Measurements from ENCODE around the gene ZNF24.

DNA sequence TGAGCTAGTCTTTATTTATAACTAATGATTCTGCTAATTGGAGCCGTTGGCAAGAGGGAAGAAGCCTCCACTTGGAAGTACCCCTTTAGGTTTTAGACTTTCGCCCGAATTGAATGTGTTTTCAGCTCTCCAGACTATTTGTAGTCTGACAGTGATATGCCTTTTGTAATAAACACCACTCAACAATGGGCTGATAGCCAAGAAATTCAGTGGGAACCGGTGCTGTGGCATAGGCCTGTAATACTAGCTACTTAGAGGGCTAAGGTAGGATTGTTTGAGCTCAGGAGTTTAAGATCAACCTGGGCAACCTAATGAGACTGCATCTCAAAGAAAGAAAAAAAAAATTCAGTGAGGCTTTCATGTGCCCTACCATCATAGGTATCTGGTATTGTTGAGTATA lies 40.6 kb downstream of the ZNF24 start:
- TF ChIP-seq, protein P1, sequence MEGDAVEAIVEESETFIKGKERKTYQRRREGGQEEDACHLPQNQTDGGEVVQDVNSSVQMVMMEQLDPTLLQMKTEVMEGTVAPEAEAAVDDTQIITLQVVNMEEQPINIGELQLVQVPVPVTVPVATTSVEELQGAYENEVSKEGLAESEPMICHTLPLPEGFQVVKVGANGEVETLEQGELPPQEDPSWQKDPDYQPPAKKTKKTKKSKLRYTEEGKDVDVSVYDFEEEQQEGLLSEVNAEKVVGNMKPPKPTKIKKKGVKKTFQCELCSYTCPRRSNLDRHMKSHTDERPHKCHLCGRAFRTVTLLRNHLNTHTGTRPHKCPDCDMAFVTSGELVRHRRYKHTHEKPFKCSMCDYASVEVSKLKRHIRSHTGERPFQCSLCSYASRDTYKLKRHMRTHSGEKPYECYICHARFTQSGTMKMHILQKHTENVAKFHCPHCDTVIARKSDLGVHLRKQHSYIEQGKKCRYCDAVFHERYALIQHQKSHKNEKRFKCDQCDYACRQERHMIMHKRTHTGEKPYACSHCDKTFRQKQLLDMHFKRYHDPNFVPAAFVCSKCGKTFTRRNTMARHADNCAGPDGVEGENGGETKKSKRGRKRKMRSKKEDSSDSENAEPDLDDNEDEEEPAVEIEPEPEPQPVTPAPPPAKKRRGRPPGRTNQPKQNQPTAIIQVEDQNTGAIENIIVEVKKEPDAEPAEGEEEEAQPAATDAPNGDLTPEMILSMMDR (IDR thresholded peaks at IDR 0.05; ENCODE audit: low read length): no peak
- TF ChIP-seq EZH2phosphoT487 (IDR thresholded peaks at IDR 0.05; ENCODE audit: low read length) (no peak), EZH2 (optimal IDR thresholded peaks at IDR 0.05; ENCODE audit: low read depth, low read length) (no peak)

Measured in MM.1S (cell line).